ENCODE data around the gene ZDHHC13. TPM values are rescaled to one million over a fixed set of nuclear protein-coding genes. Genes with fewer than 3 reads are reported as not detected.

Gene ZDHHC13
- total and polyA plus RNA-seq, 4 donors, result 1.2 to 8.2 (median 2.7) TPM

DNA sequence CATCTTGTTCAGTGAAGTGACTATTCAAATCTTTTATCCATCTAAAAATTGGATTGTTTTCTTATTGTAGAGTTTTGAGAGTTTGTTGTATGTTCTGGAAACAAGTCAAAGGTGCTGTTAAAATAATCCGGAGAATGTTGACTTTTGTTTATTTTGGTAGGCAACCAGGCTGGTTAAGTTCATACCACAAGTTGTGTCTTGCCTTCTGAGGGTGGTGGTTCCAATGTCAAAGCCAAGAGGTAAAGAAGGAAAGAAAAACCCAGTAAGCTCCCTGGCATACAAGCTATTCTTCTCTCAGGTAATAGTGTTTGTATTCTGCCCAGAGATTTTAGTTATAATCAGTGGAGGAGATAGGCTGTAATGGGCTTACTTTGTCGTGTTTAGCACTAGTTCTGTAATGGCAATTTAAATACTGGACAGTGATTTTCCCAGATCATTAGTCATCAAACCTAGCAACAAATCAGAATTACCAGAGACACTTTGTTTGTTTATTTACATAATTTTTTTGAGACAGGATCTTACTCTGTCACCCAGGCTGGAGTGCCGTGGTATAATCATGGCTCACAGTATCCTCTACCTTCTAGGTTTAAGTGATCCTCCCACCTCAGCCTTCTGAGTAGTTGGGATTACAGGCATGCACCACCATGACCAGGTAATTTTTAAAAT is 99.9 kb downstream of the ZDHHC13 start:
- TF ChIP-seq JUND (IDR thresholded peaks at IDR 0.05), result no peak
- TF ChIP-seq NR2F2 (IDR thresholded peaks at IDR 0.05), result no peak
- TF ChIP-seq, protein P1, sequence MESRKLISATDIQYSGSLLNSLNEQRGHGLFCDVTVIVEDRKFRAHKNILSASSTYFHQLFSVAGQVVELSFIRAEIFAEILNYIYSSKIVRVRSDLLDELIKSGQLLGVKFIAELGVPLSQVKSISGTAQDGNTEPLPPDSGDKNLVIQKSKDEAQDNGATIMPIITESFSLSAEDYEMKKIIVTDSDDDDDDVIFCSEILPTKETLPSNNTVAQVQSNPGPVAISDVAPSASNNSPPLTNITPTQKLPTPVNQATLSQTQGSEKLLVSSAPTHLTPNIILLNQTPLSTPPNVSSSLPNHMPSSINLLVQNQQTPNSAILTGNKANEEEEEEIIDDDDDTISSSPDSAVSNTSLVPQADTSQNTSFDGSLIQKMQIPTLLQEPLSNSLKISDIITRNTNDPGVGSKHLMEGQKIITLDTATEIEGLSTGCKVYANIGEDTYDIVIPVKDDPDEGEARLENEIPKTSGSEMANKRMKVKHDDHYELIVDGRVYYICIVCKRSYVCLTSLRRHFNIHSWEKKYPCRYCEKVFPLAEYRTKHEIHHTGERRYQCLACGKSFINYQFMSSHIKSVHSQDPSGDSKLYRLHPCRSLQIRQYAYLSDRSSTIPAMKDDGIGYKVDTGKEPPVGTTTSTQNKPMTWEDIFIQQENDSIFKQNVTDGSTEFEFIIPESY (IDR thresholded peaks at IDR 0.05), result no peak
- no peak for TF ChIP-seq FOXA2 (IDR thresholded peaks at IDR 0.05)
- no peak for TF ChIP-seq TAF1 (conservative IDR thresholded peaks at IDR 0.05)
- no peak for TF ChIP-seq FOXA1 (IDR thresholded peaks at IDR 0.05)
- no peak for TF ChIP-seq SP1 (IDR thresholded peaks at IDR 0.05)
- TF ChIP-seq GABPA (IDR thresholded peaks at IDR 0.05 in 1 of 2, conservative IDR thresholded peaks at IDR 0.05 in 1 of 2), result no peak
- no peak for TF ChIP-seq RAD21 (IDR thresholded peaks at IDR 0.05)
- TF ChIP-seq HNF4G (IDR thresholded peaks at IDR 0.05), result no peak
- no peak for TF ChIP-seq YY1 (IDR thresholded peaks at IDR 0.05)
- TF ChIP-seq, protein P2, sequence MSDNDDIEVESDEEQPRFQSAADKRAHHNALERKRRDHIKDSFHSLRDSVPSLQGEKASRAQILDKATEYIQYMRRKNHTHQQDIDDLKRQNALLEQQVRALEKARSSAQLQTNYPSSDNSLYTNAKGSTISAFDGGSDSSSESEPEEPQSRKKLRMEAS (IDR thresholded peaks at IDR 0.05), result no peak
- TF ChIP-seq, protein P3, sequence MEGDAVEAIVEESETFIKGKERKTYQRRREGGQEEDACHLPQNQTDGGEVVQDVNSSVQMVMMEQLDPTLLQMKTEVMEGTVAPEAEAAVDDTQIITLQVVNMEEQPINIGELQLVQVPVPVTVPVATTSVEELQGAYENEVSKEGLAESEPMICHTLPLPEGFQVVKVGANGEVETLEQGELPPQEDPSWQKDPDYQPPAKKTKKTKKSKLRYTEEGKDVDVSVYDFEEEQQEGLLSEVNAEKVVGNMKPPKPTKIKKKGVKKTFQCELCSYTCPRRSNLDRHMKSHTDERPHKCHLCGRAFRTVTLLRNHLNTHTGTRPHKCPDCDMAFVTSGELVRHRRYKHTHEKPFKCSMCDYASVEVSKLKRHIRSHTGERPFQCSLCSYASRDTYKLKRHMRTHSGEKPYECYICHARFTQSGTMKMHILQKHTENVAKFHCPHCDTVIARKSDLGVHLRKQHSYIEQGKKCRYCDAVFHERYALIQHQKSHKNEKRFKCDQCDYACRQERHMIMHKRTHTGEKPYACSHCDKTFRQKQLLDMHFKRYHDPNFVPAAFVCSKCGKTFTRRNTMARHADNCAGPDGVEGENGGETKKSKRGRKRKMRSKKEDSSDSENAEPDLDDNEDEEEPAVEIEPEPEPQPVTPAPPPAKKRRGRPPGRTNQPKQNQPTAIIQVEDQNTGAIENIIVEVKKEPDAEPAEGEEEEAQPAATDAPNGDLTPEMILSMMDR (IDR thresholded peaks at IDR 0.05; ENCODE audit: low read depth, low read length, missing input control), result no peak
- no peak for TF ChIP-seq RXRA (IDR thresholded peaks at IDR 0.05)
- TF ChIP-seq, protein P4, sequence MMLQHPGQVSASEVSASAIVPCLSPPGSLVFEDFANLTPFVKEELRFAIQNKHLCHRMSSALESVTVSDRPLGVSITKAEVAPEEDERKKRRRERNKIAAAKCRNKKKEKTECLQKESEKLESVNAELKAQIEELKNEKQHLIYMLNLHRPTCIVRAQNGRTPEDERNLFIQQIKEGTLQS (IDR thresholded peaks at IDR 0.05), result no peak
- TF ChIP-seq HNF4A (conservative IDR thresholded peaks at IDR 0.05), result no peak
- no peak for TF ChIP-seq EGR1 (IDR thresholded peaks at IDR 0.05; ENCODE audit: low read depth in 2 of 2)
- no peak overlapping the region for H3K4me3 ChIP-seq (ENCODE audit: low read depth in 1 of 3, low read length in 3 of 3)
- no peaks in the 10 kb centered on the region for H3K9me3 ChIP-seq (ENCODE audit: control insufficient read depth in 4 of 4, low read length in 3 of 4)
- peaks cover 0 to 2% (median 0%) of the 10 kb centered on the region in 4 donors for H3K27me3 ChIP-seq (ENCODE audit: control insufficient read depth in 4 of 4, insufficient read depth in 4 of 4, low read length in 3 of 4)
- H3K9ac ChIP-seq (ENCODE audit: low read depth in 1 of 2, low read length in 2 of 2), result no peak overlapping the region
- WGBS, result 42% methylated on average over 3 of the region's 3 CpGs
- H3K27ac ChIP-seq (ENCODE audit: low read depth in 1 of 2, low read length in 2 of 2), result no peak overlapping the region
- no peak for DNase-seq (ENCODE audit: low spot score)
- no peaks in the 10 kb centered on the region for H3K4me1 ChIP-seq (ENCODE audit: control insufficient read depth in 4 of 4, insufficient read depth in 4 of 4, low read length in 3 of 4)
- H3K36me3 ChIP-seq (ENCODE audit: control insufficient read depth in 4 of 4, insufficient read depth in 3 of 4, low read depth in 1 of 4, low read length in 3 of 4), result no peaks in the 10 kb centered on the region

DNA sequence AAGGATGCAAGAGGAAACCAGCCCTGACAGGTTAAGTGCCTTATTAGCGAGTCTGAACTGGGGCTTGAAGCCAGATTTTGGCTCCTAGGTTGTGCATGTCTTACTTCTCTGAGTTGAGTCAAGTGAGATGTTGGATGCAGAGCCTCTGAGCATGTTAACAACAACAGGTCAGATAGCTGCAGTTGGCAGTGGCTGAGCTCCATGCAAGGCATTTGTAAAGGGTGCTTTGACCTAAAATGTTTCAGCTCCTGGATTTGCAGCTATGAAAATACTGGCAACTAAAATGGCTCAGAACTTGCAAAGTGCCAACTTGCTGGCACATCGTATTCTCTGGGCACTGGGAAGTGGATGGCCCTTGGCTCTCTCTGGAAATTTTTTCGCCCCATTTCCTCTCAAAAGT is 101.2 kb downstream of the ZDHHC13 start:
- Histone ChIP-seq H3K4me1 (ENCODE audit: control insufficient read depth in 4 of 4, insufficient read depth in 4 of 4, low read length in 3 of 4) (no peaks in the 10 kb centered on the region), H3K36me3 (ENCODE audit: control insufficient read depth in 4 of 4, insufficient read depth in 3 of 4, low read depth in 1 of 4, low read length in 3 of 4) (no peaks in the 10 kb centered on the region), H3K27me3 (ENCODE audit: control insufficient read depth in 4 of 4, insufficient read depth in 4 of 4, low read length in 3 of 4) (peaks cover 0 to under 1% (median 0%) of the 10 kb centered on the region in 4 donors), H3K4me3 (ENCODE audit: low read depth in 1 of 3, low read length in 3 of 3) (no peak overlapping the region), H3K9ac (ENCODE audit: low read depth in 1 of 2, low read length in 2 of 2) (no peak overlapping the region), H3K27ac (ENCODE audit: low read depth in 1 of 2, low read length in 2 of 2) (no peak overlapping the region), H3K9me3 (ENCODE audit: control insufficient read depth in 4 of 4, low read length in 3 of 4) (no peaks in the 10 kb centered on the region)
- no peak for DNase-seq (ENCODE audit: low spot score)
- 92% methylated on average over 3 of the region's 3 CpGs for WGBS
- TF ChIP-seq, protein P1 (IDR thresholded peaks at IDR 0.05), result no peak
- no peak for TF ChIP-seq NR2F2 (IDR thresholded peaks at IDR 0.05)
- no peak for TF ChIP-seq RXRA (IDR thresholded peaks at IDR 0.05)
- TF ChIP-seq, protein P2 (IDR thresholded peaks at IDR 0.05), result no peak
- TF ChIP-seq SP1 (IDR thresholded peaks at IDR 0.05), result no peak
- TF ChIP-seq TAF1 (conservative IDR thresholded peaks at IDR 0.05), result no peak
- TF ChIP-seq FOXA1 (IDR thresholded peaks at IDR 0.05), result no peak
- TF ChIP-seq EGR1 (IDR thresholded peaks at IDR 0.05; ENCODE audit: low read depth in 2 of 2), result no peak
- no peak for TF ChIP-seq HNF4G (IDR thresholded peaks at IDR 0.05)
- TF ChIP-seq, protein P4 (IDR thresholded peaks at IDR 0.05), result no peak
- TF ChIP-seq, protein P5, sequence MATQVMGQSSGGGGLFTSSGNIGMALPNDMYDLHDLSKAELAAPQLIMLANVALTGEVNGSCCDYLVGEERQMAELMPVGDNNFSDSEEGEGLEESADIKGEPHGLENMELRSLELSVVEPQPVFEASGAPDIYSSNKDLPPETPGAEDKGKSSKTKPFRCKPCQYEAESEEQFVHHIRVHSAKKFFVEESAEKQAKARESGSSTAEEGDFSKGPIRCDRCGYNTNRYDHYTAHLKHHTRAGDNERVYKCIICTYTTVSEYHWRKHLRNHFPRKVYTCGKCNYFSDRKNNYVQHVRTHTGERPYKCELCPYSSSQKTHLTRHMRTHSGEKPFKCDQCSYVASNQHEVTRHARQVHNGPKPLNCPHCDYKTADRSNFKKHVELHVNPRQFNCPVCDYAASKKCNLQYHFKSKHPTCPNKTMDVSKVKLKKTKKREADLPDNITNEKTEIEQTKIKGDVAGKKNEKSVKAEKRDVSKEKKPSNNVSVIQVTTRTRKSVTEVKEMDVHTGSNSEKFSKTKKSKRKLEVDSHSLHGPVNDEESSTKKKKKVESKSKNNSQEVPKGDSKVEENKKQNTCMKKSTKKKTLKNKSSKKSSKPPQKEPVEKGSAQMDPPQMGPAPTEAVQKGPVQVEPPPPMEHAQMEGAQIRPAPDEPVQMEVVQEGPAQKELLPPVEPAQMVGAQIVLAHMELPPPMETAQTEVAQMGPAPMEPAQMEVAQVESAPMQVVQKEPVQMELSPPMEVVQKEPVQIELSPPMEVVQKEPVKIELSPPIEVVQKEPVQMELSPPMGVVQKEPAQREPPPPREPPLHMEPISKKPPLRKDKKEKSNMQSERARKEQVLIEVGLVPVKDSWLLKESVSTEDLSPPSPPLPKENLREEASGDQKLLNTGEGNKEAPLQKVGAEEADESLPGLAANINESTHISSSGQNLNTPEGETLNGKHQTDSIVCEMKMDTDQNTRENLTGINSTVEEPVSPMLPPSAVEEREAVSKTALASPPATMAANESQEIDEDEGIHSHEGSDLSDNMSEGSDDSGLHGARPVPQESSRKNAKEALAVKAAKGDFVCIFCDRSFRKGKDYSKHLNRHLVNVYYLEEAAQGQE (IDR thresholded peaks at IDR 0.05), result no peak
